Measurements from ENCODE around the gene RCOR3.
A peak's percentile ranks its signal among the peaks of the same experiment; 100 is the strongest.
"Not testable (repeated sequence)": the region's sequence is repeated elsewhere in the genome, so short reads cannot be mapped to it uniquely, and the experiment has no call there.

The RCOR3 gene

GRCh38 chr1:211260141-211261107 lies 1.3 kb downstream of the RCOR3 start:
- peak; percentile 46 to 55 (median 50) for DNase-seq (ENCODE audit: low read depth in 3 of 3)

- no peak for DNase-seq (ENCODE audit: low read depth in 3 of 3)
Measured at GRCh38 chr1:211261229-211261628, 2.1 kb downstream of the RCOR3 start.

DNA sequence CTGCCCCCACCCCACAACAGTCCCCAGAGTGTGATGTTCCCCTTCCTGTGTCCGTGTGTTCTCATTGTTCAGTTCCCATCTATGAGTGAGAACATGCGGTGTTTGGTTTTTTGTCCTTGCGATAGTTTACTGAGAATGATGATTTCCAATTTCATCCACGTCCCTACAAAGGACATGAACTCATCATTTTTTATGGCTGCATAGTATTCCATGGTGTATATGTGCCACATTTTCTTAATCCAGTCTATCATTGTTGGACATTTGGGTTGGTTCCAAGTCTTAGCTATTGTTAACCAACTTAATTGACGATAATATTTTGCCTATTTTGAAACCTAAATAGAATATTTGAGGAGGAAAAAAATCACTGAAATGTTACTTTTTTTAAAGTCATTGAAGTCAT lies 3.9 kb downstream of the RCOR3 start:
- DNase-seq (ENCODE audit: low read depth in 3 of 3): not testable (repeated sequence)

- DNase-seq (ENCODE audit: low read depth in 3 of 3): no peak
Measured at GRCh38 chr1:211267204-211267857, 8.2 kb downstream of the RCOR3 start.

- no peak for DNase-seq (ENCODE audit: low read depth in 3 of 3)
Measured at GRCh38 chr1:211279340-211279739, 20.2 kb downstream of the RCOR3 start.

GRCh38 chr1:211280910-211281309 lies 21.7 kb downstream of the RCOR3 start:
- no peak for DNase-seq (ENCODE audit: low read depth in 3 of 3)

DNA sequence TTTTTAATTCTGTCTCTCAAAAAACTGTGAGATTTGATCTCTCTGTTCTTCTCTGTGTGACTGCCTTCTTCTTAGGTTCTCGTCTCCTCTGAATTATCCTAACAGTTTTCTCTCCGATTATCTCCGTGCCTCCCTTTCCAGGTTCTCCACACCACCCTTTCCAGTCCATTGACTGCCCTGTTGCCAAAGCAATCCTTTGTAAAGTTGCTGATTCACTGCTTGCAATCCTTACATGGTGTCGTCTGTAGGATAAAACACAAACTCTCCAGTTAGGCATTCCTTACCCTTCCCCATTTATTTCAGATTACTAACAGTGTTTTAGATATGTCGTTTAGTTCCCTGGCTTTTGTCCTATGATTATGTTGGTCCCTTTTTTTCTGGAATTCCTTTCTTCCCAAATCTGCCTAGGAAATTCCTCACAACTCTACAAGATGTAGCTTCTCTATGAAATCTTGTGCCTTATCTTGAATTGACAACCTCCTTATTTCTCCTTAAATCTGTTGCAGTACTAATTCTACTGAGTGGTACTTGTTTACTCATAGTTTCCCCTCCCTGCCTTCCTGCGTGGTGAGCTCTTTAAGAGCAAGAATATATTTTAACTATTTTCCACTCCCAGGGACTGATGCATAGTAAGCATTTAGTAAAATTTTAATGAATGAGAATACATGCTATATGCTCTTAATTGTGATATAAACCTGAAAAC lies 22.3 kb downstream of the RCOR3 start:
- no peak for DNase-seq (ENCODE audit: low read depth in 3 of 3)

DNA sequence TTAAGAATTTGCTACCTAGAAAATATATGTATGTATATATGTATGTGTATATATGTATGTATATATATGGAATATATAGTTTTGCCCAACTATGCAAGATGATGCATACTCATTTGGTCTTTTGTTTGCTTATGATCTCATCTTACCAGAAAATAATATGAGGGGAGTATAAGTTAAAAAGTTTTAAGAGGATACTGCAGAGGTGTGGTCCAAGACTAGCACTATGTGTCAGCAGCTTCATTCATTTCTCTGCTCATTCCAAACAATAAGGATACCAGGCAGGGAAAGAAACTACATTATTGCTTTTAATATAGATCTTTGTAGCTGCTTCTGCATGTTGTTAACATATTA lies 22.8 kb downstream of the RCOR3 start:
- DNase-seq (ENCODE audit: low read depth in 3 of 3): no peak

DNA sequence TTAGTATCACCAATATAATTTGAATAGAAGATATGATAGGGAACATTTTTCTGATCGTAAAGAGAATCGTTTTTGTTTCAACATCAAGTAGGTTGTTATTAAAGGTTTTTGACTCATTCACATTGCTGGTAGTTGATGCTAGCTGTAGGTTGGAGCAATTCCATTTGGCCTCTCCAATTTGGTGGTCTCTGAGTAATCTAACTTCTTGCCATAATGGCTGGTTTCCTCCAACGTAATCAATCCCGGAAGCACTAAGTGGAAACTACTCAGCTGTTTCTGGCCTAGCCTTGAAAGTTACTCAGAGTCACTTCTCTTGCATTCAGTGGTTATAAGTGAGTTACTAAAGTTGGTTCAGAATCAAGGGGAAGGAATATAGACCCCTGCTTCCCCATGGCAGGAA lies 26.0 kb downstream of the RCOR3 start:
- no peak for DNase-seq (ENCODE audit: low read depth in 3 of 3)

DNA sequence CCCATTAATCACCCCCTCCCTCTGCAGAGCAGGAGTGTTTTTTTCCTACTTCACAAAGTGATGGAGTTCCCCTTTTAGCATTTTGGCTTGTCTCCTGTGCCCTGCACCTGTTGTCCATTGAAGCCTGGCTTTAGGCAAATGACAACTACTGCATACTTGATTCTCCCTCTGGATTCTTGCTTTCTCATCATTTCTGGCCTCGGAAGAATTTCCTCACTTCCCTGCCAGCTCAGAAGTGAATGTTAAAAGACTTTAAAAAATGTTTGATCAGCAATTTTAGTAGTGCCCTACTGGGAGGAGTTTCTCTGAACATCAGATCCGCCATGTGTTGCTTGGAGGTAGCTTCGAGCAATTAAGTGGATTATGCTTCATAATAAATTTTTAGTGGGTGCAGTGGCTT lies 28.1 kb downstream of the RCOR3 start:
- DNase-seq (ENCODE audit: low read depth in 3 of 3): no peak

GRCh38 chr1:211292411-211292810 lies 33.2 kb downstream of the RCOR3 start:
- no peak for DNase-seq (ENCODE audit: low read depth in 3 of 3)

- DNase-seq (ENCODE audit: low read depth in 3 of 3): no peak
Measured at GRCh38 chr1:211296396-211296795, 37.2 kb downstream of the RCOR3 start.

GRCh38 chr1:211305044-211305443 lies 45.9 kb downstream of the RCOR3 start:
- DNase-seq (ENCODE audit: low read depth in 3 of 3): no peak

DNA sequence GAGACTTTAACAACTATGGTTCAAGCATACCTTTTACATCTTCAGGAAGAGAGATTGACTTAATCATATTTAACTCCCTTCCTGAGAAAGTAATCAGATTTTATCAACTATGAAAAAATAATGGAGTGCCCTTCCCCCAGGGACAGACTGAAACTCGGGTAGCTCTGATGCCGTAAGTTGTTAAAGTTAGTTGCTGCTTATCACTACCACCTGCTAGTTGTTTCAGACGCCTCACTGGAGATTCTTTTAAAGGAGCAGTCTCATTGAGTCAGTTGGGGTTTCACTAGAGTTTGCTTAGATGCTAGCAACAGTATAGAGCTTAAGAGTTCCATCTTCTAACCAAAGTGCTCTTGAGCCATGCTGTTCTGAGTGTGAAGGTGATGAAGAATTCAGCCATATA lies 50.5 kb downstream of the RCOR3 start:
- no peak for DNase-seq (ENCODE audit: low read depth in 3 of 3)

DNA sequence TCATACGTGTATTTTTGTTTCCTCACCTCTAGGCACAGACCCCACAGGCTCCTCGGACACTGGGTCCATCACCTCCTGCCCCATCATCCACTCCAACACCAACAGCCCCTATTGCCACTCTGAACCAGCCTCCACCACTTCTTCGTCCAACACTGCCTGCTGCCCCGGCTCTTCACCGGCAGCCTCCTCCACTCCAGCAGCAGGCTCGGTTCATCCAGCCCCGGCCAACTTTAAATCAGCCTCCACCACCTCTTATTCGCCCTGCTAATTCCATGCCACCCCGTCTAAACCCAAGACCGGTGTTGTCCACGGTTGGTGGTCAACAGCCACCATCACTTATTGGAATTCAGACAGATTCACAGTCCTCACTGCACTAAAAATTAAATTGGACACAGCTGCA lies 54.2 kb downstream of the RCOR3 start:
- no peak for DNase-seq (ENCODE audit: low read depth in 3 of 3)

DNA sequence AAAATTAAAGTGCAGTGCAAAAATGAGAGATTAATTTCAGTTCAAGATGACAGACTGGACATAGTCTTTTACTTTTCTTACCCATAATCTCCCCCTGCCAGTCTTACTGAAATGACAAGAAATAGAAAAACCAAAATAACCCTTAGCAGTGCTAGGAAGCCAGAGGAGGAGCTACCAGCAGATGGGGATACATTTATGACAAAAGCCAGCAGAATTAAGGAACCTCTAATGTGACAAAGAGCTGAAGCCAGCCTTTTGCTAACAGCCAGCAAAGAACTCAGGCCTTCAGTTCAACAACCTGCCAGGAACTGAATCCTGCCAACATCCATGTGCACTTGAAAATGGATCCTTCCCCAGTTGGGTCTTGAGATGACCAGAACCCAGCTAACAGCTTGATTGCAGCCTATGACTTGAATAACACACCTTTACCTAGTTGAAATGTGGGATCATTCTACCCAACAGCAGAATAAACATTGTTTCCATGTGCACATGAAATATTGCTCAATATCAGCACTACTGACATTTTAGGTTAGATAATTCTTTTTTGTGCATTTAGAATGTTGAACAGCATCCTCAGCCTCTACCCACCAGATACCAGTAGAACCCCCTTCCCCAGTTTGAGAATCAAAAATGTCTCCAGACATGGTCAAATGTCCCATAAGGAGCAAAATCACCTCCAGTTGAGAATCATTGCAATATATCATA lies 59.6 kb downstream of the RCOR3 start:
- DNase-seq (ENCODE audit: low read depth in 3 of 3): no peak

DNA sequence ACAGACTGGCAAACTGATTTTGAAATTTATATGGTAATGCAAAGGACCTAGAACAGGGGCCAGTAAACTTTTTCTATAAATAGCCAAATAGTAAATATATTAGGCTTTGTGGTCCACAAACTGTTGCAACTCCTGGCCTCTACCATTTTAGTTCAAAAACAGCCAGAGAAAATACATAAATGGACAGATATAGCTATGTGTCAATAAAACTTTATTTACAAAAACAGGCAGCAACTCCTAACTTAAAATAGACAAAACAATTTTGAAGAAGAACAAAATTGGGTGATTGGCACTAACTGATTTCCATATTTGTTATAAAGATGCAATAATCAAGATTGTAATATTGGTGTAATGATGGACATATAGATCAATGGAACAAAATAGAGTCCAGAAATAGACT lies 60.7 kb downstream of the RCOR3 start:
- DNase-seq (ENCODE audit: low read depth in 3 of 3): no peak

GRCh38 chr1:211320980-211321379 lies 61.8 kb downstream of the RCOR3 start:
- no peak for DNase-seq (ENCODE audit: low read depth in 3 of 3)

- not testable (repeated sequence) for DNase-seq (ENCODE audit: low read depth in 3 of 3)
Measured at GRCh38 chr1:211321646-211322045, 62.5 kb downstream of the RCOR3 start.

GRCh38 chr1:211323156-211324063 lies 64.2 kb downstream of the RCOR3 start:
- DNase-seq (ENCODE audit: low read depth in 3 of 3): peak in 2 of 3 donors; percentile 56 to 59
